K562 (cell line): ENCODE data around the gene FRMD7. TPM values are rescaled to one million over a fixed set of nuclear protein-coding genes. Genes with fewer than 3 reads are reported as not detected.

Experiments used
- ATAC-seq: fragments of 200-7000 bp; cut with Tn5 transposase; 3 replicates; pipeline ENCODE4 v1.9.1; 2020; ENCODE audit warnings: moderate library complexity
- BruUV-seq: library from RNA; stranded (reverse); fragments of 400-500 nt; replicated peaks from 2 replicates; lab custom pipeline; 2021; lab: Mats Ljungman, UMichigan
- CTCF ChIA-PET: fragments of 300-600 bp; formaldehyde crosslinking; extraction: SDS; loops from one replicate; lab custom pipeline; 2021; ENCODE audit warnings: low intra/inter-chr PET ratio; lab: Yijun Ruan, JAX
- POLR2A ChIA-PET: fragments of 300-600, 350-650 bp; sonication (Branson Sonifier 250); formaldehyde crosslinking; extraction: SDS; loops from one replicate; lab custom pipeline; 2021; ENCODE audit warnings: antibody characterized with exemption, inconsistent platforms; lab: Yijun Ruan, JAX
- DNase-seq, 4 experiments: peaks; one replicate each; pipeline versions ENCODE4 v3.0.0 to v3.0.0-alpha.2; 2011 to 2018; ENCODE audit warnings: low spot score in 3 of 4, mixed read lengths in 3 of 4; ENCODE audit errors: extremely low read depth in 1 of 4
- FAIRE-seq: peaks from 2 replicates; lab custom pipeline; 2011; peaks lifted over from hg19 to GRCh38; lab: Jason Lieb, UNC
- H2AFZ ChIP-seq: 2 replicates; pipeline ENCODE4 v1.6.0; 2011; ENCODE audit warnings: low read depth, low read length, control low read depth, inconsistent platforms
- H3K27ac ChIP-seq: fragments of 200-600 bp; 3 replicates; pipeline ENCODE4 v1.8.0; 2011; ENCODE audit warnings: low read depth, mild to moderate bottlenecking, control low read depth, inconsistent platforms, low read length, moderate library complexity, mixed read lengths; ENCODE audit errors: extremely low read depth
- H3K27me3 ChIP-seq, 2 experiments: fragments of 300-600 bp in 1 of 2; 2 replicates in 1 of 2; 3 replicates in 1 of 2; pipeline versions ENCODE4 v1.6.0 to v1.8.0; 2011; ENCODE audit warnings: inconsistent platforms in 2 of 2, low read length in 2 of 2, mild to moderate bottlenecking in 1 of 2, mixed read lengths in 1 of 2, moderate library complexity in 1 of 2; ENCODE audit not compliant: control insufficient read depth in 2 of 2, insufficient read depth in 2 of 2
- H3K36me3 ChIP-seq: fragments of 300-600 bp; 3 replicates; pipeline ENCODE4 v1.8.0; 2011; ENCODE audit warnings: mild to moderate bottlenecking, low read length, inconsistent platforms; ENCODE audit not compliant: control insufficient read depth, insufficient read depth
- H3K4me1 ChIP-seq, 2 experiments: fragments of 200-600 bp in 1 of 2; replicated peaks in 1 of 2; 2 replicates in 1 of 2; 3 replicates in 1 of 2; pipeline versions ENCODE4 v1.5.1 to v1.8.0; 2011; ENCODE audit warnings: inconsistent platforms in 2 of 2, low read length in 2 of 2, mild to moderate bottlenecking in 1 of 2, mixed read lengths in 1 of 2, moderate library complexity in 1 of 2; ENCODE audit not compliant: control insufficient read depth in 2 of 2, insufficient read depth in 2 of 2
- H3K4me2 ChIP-seq: 2 replicates; pipeline ENCODE4 v1.6.1; 2011; ENCODE audit warnings: low read length, control low read depth, inconsistent platforms, mixed read lengths; ENCODE audit not compliant: insufficient read depth
- H3K4me3 ChIP-seq: fragments of 200-600 bp; sonication (generic), shearing (Covaris generic); 2 replicates; pipeline ENCODE4 v1.5.1; 2016; ENCODE audit warnings: control low read depth, inconsistent platforms
- H3K79me2 ChIP-seq: fragments of 200-600 bp; 3 replicates; pipeline ENCODE4 v1.8.0; 2011; ENCODE audit warnings: low read length, inconsistent platforms; ENCODE audit not compliant: control insufficient read depth, insufficient read depth
- H3K9ac ChIP-seq, 2 experiments: 2 replicates each; pipeline versions ENCODE4 v1.6.0 to v1.6.1; 2011; ENCODE audit warnings: low read depth in 2 of 2, low read length in 2 of 2, control low read depth in 1 of 2, inconsistent platforms in 1 of 2, mild to moderate bottlenecking in 1 of 2, mixed read lengths in 1 of 2; ENCODE audit not compliant: insufficient read depth in 1 of 2
- H3K9me1 ChIP-seq: one replicate; pipeline ENCODE4 v1.6.0; 2011; ENCODE audit warnings: inconsistent platforms, mild to moderate bottlenecking, low read length, moderate library complexity; ENCODE audit not compliant: control insufficient read depth, insufficient read depth
- H3K9me3 ChIP-seq: replicated peaks from 2 replicates; pipeline ENCODE4 v1.5.1; 2011; ENCODE audit warnings: low read depth, low read length, inconsistent platforms; ENCODE audit not compliant: control insufficient read depth, insufficient read depth
- H4K20me1 ChIP-seq: replicated peaks from 2 replicates; pipeline ENCODE4 v1.6.1; 2011; ENCODE audit warnings: low read length, inconsistent platforms, mixed read lengths; ENCODE audit not compliant: control insufficient read depth, insufficient read depth
- CBX2 ChIP-seq: fragments of 200-600 bp; sonication (generic); IDR thresholded peaks from one replicate; pipeline ENCODE4 v1.6.1; 2012; ENCODE audit warnings: mild to moderate bottlenecking, low read length, inconsistent platforms; ENCODE audit not compliant: insufficient read depth, poor library complexity, severe bottlenecking
- CSDE1 ChIP-seq, 2 experiments: fragments of 450-650 bp; IDR thresholded peaks; 2 replicates each; pipeline ENCODE4 v1.6.1; 2016; ENCODE audit warnings: mild to moderate bottlenecking in 1 of 2
- HBP1 ChIP-seq: fragments of 450-650 bp; formaldehyde crosslinking; IDR thresholded peaks from 2 replicates; pipeline ENCODE4 v1.4.0; 2022; ENCODE audit warnings: missing genetic modification characterization
- HDGF ChIP-seq: fragments of 450-650 bp; IDR thresholded peaks from 2 replicates; pipeline ENCODE4 v1.6.1; 2016
- HES1 ChIP-seq: fragments of 450-650 bp; IDR thresholded peaks from 2 replicates; pipeline ENCODE4 v1.6.1; 2016; ENCODE audit warnings: low read depth, mild to moderate bottlenecking, moderate library complexity
- ILK ChIP-seq: fragments of 450-650 bp; IDR thresholded peaks from 2 replicates; pipeline ENCODE4 v1.6.1; 2016; ENCODE audit warnings: missing genetic modification characterization, low read depth, mild to moderate bottlenecking, missing compliant biosample characterization, moderate library complexity, borderline replicate concordance
- MTF1 ChIP-seq: fragments of 250-450 bp; sonication (Bioruptor Pico); IDR thresholded peaks from 2 replicates; pipeline ENCODE4 v1.9.0; 2021; ENCODE audit warnings: moderate library complexity, mild to moderate bottlenecking, inconsistent platforms, borderline replicate concordance
- NONO ChIP-seq, 2 experiments: fragments of 200-400 bp in 1 of 2; fragments of 450-650 bp in 1 of 2; formaldehyde crosslinking in 1 of 2; IDR thresholded peaks; 2 replicates each; pipeline ENCODE4 v1.6.1; 2017; ENCODE audit warnings: low read depth in 2 of 2, mild to moderate bottlenecking in 2 of 2, moderate library complexity in 2 of 2, low read length in 1 of 2
- RBM14 ChIP-seq: fragments of 200-400 bp; formaldehyde crosslinking; IDR thresholded peaks from 2 replicates; pipeline ENCODE4 v1.6.1; 2018; ENCODE audit warnings: low read depth, mild to moderate bottlenecking, low read length, moderate library complexity, borderline replicate concordance; ENCODE audit not compliant: insufficient read depth
- SIN3B ChIP-seq: fragments of 450-650 bp; IDR thresholded peaks from 2 replicates; pipeline ENCODE4 v1.6.1; 2017; ENCODE audit warnings: low read depth, mild to moderate bottlenecking, moderate library complexity
- SP1 ChIP-seq: sonication (generic); formaldehyde crosslinking; IDR thresholded peaks from 2 replicates; pipeline ENCODE4 v1.8.1; 2022; ENCODE audit warnings: mild to moderate bottlenecking, missing genetic modification reagents
- SRF ChIP-seq, 2 experiments: fragments of 250-450, 450-650 bp in 1 of 2; sonication (Bioruptor Pico) in 1 of 2; sonication (generic) in 1 of 2; formaldehyde crosslinking; IDR thresholded peaks; 2 replicates each; pipeline versions ENCODE4 v1.5.0 to v1.5.1; 2020 to 2022; ENCODE audit warnings: mild to moderate bottlenecking in 1 of 2, missing genetic modification reagents in 1 of 2
- STAT5A ChIP-seq: IDR thresholded peaks from 2 replicates; pipeline ENCODE4 v1.6.1; 2012; ENCODE audit warnings: low read length, inconsistent platforms, borderline replicate concordance
- ZNF121 ChIP-seq: sonication (generic); formaldehyde crosslinking; conservative IDR thresholded peaks from 2 replicates; pipeline ENCODE4 v1.8.0; 2022; ENCODE audit warnings: missing genetic modification reagents
- WGBS: fragments of 100-300 bp; shearing (Covaris generic); methylation state at CpG from one replicate; pipeline ENCODE4 v1.1.6; 2016; ENCODE audit warnings: low coverage, mixed read lengths; ENCODE audit not compliant: insufficient coverage; ENCODE audit errors: missing lambda C conversion rate; 5-methylcytosine and 5-hydroxymethylcytosine counted together
- in situ Hi-C: fragments of 300-500 bp; cut with MboI; formaldehyde crosslinking; loops from 4 replicates; pipeline ENCODE4 v1.15.0; 2018; ENCODE audit warnings: inconsistent platforms, mixed read lengths
- intact Hi-C: fragments of 100-400 bp; cut with micrococcal nuclease; formaldehyde crosslinking; loops from 2 replicates; pipeline ENCODE4 v1.14.2; 2022
- polyA plus RNA-seq, 8 experiments: library from polyadenylated mRNA; depleted of rRNA in 4 of 8; stranded (reverse) in 5 of 8; unstranded in 3 of 8; fragments of >200 nt; fragmentation: Nextera tagmentation in 2 of 8; fragmentation: Illumina TruSeq in 1 of 8; extraction: Ambion mirVana in 2 of 8; extraction: Trizol in 1 of 8; gene quantifications; 2 replicates each; pipeline versions ENCODE4 v1.2.1 to v1.2.3, GENCODE V29; 2011 to 2014; ENCODE audit warnings: inconsistent platforms in 1 of 8, missing spikeins in 1 of 8
- total RNA-seq, 7 experiments: library from RNA; depleted of rRNA in 6 of 7; stranded (reverse); fragments of >200 nt in 6 of 7; fragmentation: Illumina TruSeq in 2 of 7; extraction: Trizol in 2 of 7; gene quantifications; 2 replicates each; pipeline versions ENCODE4 v1.2.1 to v1.2.3, GENCODE V29; 2011 to 2021; ENCODE audit warnings: low replicate concordance in 1 of 7

Gene FRMD7
- total and polyA plus RNA-seq, 9 of the 15 experiments (the other 6 are each of a cell fraction or from before 2014, with no cell fraction given) = 0.06 to 0.09 TPM; not detected in 7

GRCh38 chrX:132094164-132094563 lies 33.7 kb downstream of the FRMD7 start:
- no peaks in the 10 kb centered on the region for H3K4me1 ChIP-seq
- H3K9me1 ChIP-seq = no peaks in the 10 kb centered on the region
- ATAC-seq (no peak), DNase-seq (no peak), FAIRE-seq (no peak)
- no peaks in the 10 kb centered on the region; a peak in 2 of 5 replicates for H3K27me3 ChIP-seq
- 0% methylated on average over 1 of the region's 2 CpGs for WGBS
- no peak overlapping the region for H3K4me3 ChIP-seq
- in situ Hi-C loops = loop anchor here (25.0 kb wide), 1 partner anchor 518 kb away; no protein-coding TSS in a partner anchor
- BruUV-seq = no TSS peak
- intact Hi-C loops = loop anchor here (5.0 kb wide), 1 partner anchor 242 kb away; no protein-coding TSS in a partner anchor
- POLR2A ChIA-PET = no interaction called here
- H3K36me3 ChIP-seq = no peaks in the 10 kb centered on the region
- TF ChIP-seq RBM14 = no peak
- no peak for TF ChIP-seq MTF1 (CRISPR knock-in tag)
- TF ChIP-seq HES1 = no peak
- TF ChIP-seq SIN3B = no peak
- TF ChIP-seq ILK = no peak
- TF ChIP-seq STAT5A = no peak
- no peak for TF ChIP-seq CBX2
- no peak for TF ChIP-seq SRF (CRISPR knock-in tag; IDR thresholded peaks at IDR 0.05)
- no peak for TF ChIP-seq HBP1 (CRISPR knock-in tag)
- TF ChIP-seq SP1 (CRISPR knock-in tag) = no peak
- TF ChIP-seq HDGF = no peak
- no peak for TF ChIP-seq CSDE1 (IDR thresholded peaks at IDR 0.05)
- TF ChIP-seq ZNF121 (CRISPR knock-in tag) = no peak
- no peak for TF ChIP-seq NONO (IDR thresholded peaks at IDR 0.05; ENCODE audit: low read depth in 2 of 2, low read length in 1 of 2)
- no peaks in the 10 kb centered on the region for H3K9me3 ChIP-seq
- H2AFZ ChIP-seq = no peak overlapping the region
- no peak overlapping the region for H3K27ac ChIP-seq
- H4K20me1 ChIP-seq = no peaks in the 10 kb centered on the region
- CTCF ChIA-PET = no interaction called here
- no peak overlapping the region for H3K4me2 ChIP-seq
- no peaks in the 10 kb centered on the region for H3K79me2 ChIP-seq
- no peak overlapping the region for H3K9ac ChIP-seq
